NB4 (cell line): ENCODE results near the gene NBEAL1.

Source experiments
- CTCF ChIP-seq: IDR thresholded peaks from one replicate; pipeline ENCODE4 v1.5.1; 2012; ENCODE audit warnings: low read depth, low read length
- MAX ChIP-seq: IDR thresholded peaks from 2 replicates; pipeline ENCODE4 v1.6.1; 2011; ENCODE audit warnings: low read depth, low read length
- MYC ChIP-seq: IDR thresholded peaks from 2 replicates; pipeline ENCODE4 v1.6.1; 2011; ENCODE audit warnings: low read depth, low read length
- POLR2A ChIP-seq: IDR thresholded peaks from 2 replicates; pipeline ENCODE4 v1.6.1; 2011; ENCODE audit warnings: mild to moderate bottlenecking; ENCODE audit not compliant: insufficient read length; ENCODE audit errors: extremely low read depth

DNA sequence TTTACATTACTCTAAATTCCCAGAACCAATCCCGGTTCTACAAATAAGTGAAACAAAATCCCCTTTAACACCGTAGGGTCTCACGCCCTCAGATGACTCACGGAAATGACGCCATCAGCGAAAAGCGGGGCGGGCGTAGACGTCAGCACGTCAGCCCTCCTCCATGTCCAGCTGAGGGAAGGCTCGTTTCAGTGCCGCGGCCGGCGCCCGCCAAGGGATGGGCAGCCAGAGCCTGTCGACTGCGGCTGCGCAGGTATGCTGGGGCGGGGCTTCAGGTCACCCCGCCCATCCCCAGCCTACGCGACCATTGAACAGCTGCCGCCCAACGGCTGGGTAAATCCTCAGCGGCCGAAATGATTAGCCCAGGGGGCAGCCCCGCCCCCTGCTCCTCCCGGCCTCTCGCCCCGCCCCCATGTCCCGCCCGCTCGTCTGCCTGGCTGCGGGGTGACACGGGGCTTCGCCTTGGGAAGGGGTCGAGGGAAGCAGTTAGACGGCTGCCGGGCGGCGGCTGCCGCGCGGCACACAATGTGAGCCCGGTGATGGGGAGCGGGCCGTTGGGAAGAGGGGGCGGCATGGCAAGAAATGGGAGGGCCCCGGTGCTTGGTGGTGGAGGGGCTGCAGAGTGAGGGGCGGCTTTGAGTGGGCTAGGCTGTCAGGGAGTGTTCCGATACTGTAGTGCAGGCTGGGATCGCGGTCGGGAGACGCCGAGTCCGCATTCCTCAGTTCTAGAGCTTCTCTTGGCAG lies at the start of gene NBEAL1:
- no peak for TF ChIP-seq CTCF
- no peak; the same call in 1 of the 2 replicates for TF ChIP-seq MAX
- peak; percentile 55 for TF ChIP-seq POLR2A
- TF ChIP-seq MYC = no peak; the same call in 1 of the 2 replicates
